ENCODE measurements around the gene CENPO.

Gene CENPO

DNA sequence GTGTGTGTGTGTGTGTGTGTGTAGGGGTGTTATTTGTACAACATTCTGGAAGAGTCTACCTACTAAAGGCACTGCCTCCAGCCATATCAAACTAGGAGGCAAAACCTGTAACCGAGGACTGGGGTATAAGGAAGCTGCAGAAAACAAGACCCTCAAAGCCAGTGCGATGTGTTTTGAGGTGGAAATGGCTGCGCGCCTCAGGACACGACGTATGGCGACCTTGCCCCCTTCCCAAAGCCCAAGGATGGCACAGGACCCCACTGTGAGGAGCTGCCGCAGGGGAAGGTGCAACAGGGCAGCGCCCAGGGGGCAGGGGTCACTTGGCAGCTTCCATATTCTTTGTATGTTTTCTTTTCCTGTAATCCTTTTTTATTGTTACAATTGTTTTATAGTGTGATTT, 59.8 kb downstream of the CENPO start:
- Histone ChIP-seq H3K4me3 (ENCODE audit: low read length) (no peak overlapping the region), H4K20me1 (ENCODE audit: insufficient read depth, low read length) (peaks cover 28% of the 10 kb centered on the region; the same call in 1 of the 2 replicates), H3K79me2 (ENCODE audit: low read length) (peaks cover 26% of the 10 kb centered on the region), H3K36me3 (replicated peaks; ENCODE audit: low read depth, low read length) (peaks cover 60% of the 10 kb centered on the region), H3K27ac (ENCODE audit: low read length) (no peak overlapping the region), H2AFZ (ENCODE audit: low read depth, low read length) (no peak overlapping the region), H3K9ac (ENCODE audit: low read length) (no peak overlapping the region), H3K4me1 (ENCODE audit: low read length) (no peaks in the 10 kb centered on the region), H3K27me3 (ENCODE audit: low read depth, low read length) (no peaks in the 10 kb centered on the region), H3K4me2 (ENCODE audit: low read length) (no peak overlapping the region), H3K9me3 (ENCODE audit: insufficient read depth, low read length) (peaks cover 5% of the 10 kb centered on the region)
- TF ChIP-seq EZH2phosphoT487 (IDR thresholded peaks at IDR 0.05; ENCODE audit: low read depth): no peak
- TF ChIP-seq CTCF (IDR thresholded peaks at IDR 0.05; ENCODE audit: low read depth, low read length): no peak

- Histone ChIP-seq H3K9ac (ENCODE audit: low read length) (no peak overlapping the region), H3K27me3 (ENCODE audit: low read depth, low read length) (no peaks in the 10 kb centered on the region), H3K36me3 (replicated peaks; ENCODE audit: low read depth, low read length) (peaks cover 62% of the 10 kb centered on the region), H3K4me3 (ENCODE audit: low read length) (no peak overlapping the region), H3K79me2 (ENCODE audit: low read length) (peaks cover 35% of the 10 kb centered on the region), H3K4me1 (ENCODE audit: low read length) (no peaks in the 10 kb centered on the region), H4K20me1 (ENCODE audit: insufficient read depth, low read length) (peaks cover 36% of the 10 kb centered on the region), H2AFZ (ENCODE audit: low read depth, low read length) (no peak overlapping the region), H3K4me2 (ENCODE audit: low read length) (no peak overlapping the region), H3K9me3 (ENCODE audit: insufficient read depth, low read length) (no peaks in the 10 kb centered on the region), H3K27ac (ENCODE audit: low read length) (no peak overlapping the region)
- TF ChIP-seq EZH2phosphoT487 (IDR thresholded peaks at IDR 0.05; ENCODE audit: low read depth) (no peak), CTCF (IDR thresholded peaks at IDR 0.05; ENCODE audit: low read depth, low read length) (no peak)
These were observed 60.8 kb downstream of the CENPO start for GRCh38 chr2:24853996-24854395.

DNA sequence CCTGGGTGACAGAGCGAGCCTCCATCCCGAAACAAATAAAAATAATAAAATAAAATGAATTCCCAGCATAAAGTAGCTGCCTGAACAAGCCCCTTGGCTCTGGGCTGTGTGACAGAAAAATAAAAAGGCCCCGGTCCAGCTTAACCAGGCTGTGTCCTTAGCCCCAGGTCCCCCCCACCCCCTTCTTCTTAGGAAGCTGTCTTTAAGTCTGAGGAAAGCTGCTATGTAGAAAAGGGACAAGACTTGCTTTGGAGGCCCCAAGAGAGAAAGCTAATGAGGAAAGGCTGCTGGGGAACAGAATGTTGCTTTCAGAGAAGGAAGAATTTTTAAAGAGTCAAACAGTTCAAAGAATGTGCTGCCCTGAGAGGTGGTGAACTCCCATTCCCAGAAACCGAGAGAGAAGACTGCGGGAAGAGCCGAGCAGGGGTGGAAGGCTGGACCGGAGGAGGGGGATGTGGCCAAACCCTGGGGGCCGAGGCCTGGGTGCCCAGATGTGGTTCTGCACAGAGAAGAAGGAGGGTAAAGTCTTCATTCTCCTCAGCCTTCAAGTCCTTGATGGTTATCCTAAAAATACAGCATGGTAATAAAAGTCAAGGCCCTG, 61.9 kb downstream of the CENPO start:
- H3K4me1 ChIP-seq (ENCODE audit: low read length): no peaks in the 10 kb centered on the region
- peaks cover 43% of the 10 kb centered on the region for H3K79me2 ChIP-seq (ENCODE audit: low read length)

DNA sequence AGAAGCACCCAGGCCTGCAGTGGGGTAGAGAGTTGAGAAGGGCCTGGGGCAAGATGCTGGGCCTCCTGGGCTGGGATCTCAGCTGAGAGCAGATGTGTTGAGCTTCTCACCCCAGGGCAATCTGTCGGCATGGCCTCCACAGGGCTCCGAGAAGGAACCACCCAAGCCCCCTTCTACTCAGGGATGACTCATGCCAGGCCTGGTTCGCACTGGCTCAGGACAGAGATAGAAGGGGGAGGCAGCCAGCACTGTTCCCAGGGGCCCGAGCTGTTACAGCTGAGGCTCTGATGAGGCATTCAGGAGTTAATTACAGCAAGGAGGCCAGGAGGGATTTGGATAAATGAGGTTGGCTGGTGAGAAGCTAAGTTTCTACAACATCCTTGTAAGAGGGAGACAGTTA, 62.5 kb downstream of the CENPO start:
- H3K9me3 ChIP-seq (ENCODE audit: insufficient read depth, low read length): no peaks in the 10 kb centered on the region
- H3K27ac ChIP-seq (ENCODE audit: low read length): no peak overlapping the region
- H2AFZ ChIP-seq (ENCODE audit: low read depth, low read length): no peak overlapping the region
- H4K20me1 ChIP-seq (ENCODE audit: insufficient read depth, low read length): peaks cover 51% of the 10 kb centered on the region
- H3K27me3 ChIP-seq (ENCODE audit: low read depth, low read length): no peaks in the 10 kb centered on the region
- H3K9ac ChIP-seq (ENCODE audit: low read length): no peak overlapping the region
- H3K36me3 ChIP-seq (replicated peaks; ENCODE audit: low read depth, low read length): peaks cover 48% of the 10 kb centered on the region
- H3K4me3 ChIP-seq (ENCODE audit: low read length): no peak overlapping the region
- no peak overlapping the region for H3K4me2 ChIP-seq (ENCODE audit: low read length)
- no peak for TF ChIP-seq EZH2phosphoT487 (IDR thresholded peaks at IDR 0.05; ENCODE audit: low read depth)
- no peak for TF ChIP-seq CTCF (IDR thresholded peaks at IDR 0.05; ENCODE audit: low read depth, low read length)
- no peaks in the 10 kb centered on the region for H3K4me1 ChIP-seq (ENCODE audit: low read length)
- peaks cover 43% of the 10 kb centered on the region for H3K79me2 ChIP-seq (ENCODE audit: low read length)

More for the DNA sequence above, 61.9 kb downstream of the CENPO start:
- Histone ChIP-seq H4K20me1 (ENCODE audit: insufficient read depth, low read length) (peaks cover 47% of the 10 kb centered on the region), H3K27me3 (ENCODE audit: low read depth, low read length) (no peaks in the 10 kb centered on the region), H3K9ac (ENCODE audit: low read length) (no peak overlapping the region), H3K4me2 (ENCODE audit: low read length) (no peak overlapping the region), H3K4me3 (ENCODE audit: low read length) (no peak overlapping the region), H3K36me3 (replicated peaks; ENCODE audit: low read depth, low read length) (peaks cover 52% of the 10 kb centered on the region), H3K9me3 (ENCODE audit: insufficient read depth, low read length) (no peaks in the 10 kb centered on the region), H3K27ac (ENCODE audit: low read length) (no peak overlapping the region), H2AFZ (ENCODE audit: low read depth, low read length) (no peak overlapping the region)
- TF ChIP-seq CTCF (IDR thresholded peaks at IDR 0.05; ENCODE audit: low read depth, low read length) (no peak), EZH2phosphoT487 (IDR thresholded peaks at IDR 0.05; ENCODE audit: low read depth) (no peak)

All from OCI-LY3 (cell line).